GM19238 (cell line): ENCODE data around the gene DSCAML1.

Experiments
- DNase-seq: peaks from one replicate; pipeline ENCODE4 v3.0.0; 2011; ENCODE audit warnings: low spot score; ENCODE audit not compliant: insufficient read length

DSCAML1 gene

GRCh38 chr11:117796872-117797529 lies at the start of gene DSCAML1:
Gene DSCAML1, minus strand, starts transcription at chr11:117797216. Its CDS starts 137 bp downstream, at chr11:117797079.
- peak; percentile 17 for DNase-seq

DNA sequence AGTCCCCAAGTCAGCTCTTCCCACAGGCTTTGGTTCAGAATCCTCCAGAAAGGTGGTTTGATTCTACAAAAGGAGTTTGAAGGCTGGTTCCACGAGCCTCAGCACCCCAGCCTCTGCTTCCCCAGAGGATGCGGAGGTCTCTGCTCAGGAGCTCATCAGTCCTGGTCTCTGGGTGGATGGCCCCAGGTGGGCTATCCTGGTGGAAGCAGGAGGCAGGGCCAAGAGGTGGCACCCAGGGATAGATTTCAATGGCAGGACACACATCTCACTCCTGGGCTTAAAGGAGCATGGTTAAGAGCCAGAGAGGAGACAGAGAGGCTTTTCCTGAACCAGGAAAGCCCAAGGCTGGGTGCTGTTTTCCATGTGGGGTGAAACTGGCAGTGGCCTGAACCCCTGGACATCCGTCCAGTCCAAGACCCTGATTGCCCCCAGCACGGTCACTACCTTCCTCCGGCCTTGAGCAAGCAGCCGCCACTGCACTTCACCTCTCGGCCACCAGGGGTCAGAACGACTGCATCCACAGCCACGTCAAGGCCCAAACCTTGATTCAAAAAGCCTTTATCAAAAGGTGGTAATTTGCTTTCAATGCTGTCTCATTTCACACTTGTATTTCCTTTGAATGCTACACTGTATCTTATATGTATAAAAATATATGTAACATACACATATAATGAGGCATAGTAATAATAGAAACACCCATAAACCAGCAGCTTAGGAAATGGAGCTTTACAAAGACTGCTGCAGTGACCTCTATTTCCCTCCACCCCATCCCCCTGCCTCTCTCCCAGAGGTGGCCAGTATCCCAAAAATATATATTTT lies 46.9 kb upstream of the DSCAML1 start:
- DNase-seq = peak; percentile 62

- DNase-seq = no peak
Observed at GRCh38 chr11:117842131-117842941, 45.3 kb upstream of the DSCAML1 start.

- no peak for DNase-seq
Observed at GRCh38 chr11:117841551-117842031, 44.6 kb upstream of the DSCAML1 start.

- DNase-seq = no peak
Observed at GRCh38 chr11:117840881-117841550, 44.0 kb upstream of the DSCAML1 start.

DNA sequence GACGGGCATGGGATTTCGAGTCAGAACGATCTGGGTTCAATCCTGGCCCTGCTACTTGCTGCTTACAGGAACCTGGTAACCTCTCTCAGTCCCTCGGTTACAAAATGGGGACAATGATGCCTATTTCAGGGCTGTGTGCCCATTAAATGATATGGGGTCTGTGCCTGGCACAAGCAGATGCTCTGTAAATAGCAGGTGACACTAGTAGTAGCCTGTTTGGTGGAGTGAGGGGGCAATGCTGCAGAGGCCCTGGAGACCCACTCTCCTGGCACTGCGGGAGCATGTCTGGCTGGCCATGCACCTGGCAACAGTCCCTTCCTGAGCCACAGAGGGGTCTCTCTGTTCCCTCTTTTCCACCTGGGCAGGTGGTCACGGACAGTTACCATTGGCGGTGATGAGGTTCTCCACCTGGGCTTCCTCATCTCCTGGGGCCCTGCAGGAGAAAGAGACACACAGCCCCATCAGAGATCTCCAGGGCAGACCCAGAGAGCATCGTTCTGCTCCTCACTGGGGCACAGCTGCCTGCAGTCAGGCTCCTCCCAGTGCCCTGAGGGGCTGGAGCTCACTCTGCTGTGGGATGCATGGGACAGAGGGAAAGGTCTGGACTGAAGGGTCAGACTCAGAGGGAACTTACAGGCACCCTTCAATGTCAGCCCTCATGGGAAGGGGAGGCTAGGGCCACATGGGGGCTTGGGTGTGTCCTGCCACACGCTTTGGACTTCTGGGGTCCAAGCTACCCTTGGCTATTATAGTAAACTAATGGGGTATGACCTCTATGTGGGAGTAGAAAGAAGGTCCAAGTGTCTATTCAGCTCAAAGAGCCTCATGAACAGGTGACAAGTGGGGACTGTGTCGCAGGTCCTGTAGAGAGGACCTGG lies 43.2 kb upstream of the DSCAML1 start:
- no peak for DNase-seq

DNA sequence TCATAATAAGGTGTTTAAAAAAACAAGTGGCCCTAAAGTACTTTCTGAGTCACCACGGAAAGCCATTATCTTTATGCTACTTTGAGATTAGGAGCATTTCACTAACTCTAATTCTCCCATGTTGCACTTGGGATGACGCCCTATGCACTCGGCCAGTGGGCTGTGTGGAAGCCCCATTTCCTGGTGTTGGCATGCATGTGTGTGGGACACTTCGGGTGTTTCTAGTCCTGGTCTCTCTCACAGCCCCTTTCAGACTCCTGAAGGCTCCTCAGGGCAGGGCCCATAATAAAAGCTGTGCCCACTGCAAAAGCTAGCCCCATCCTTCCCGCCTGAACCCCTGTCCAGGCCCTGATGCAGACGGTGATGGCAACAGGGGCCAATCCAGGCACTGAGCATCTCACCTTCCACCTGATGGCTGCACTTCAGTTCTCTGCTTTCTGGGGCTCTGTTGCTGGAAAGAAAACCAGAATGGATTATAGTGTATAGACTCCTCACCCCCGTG lies 42.4 kb upstream of the DSCAML1 start:
- DNase-seq = no peak

GRCh38 chr11:117838901-117839300 lies 41.9 kb upstream of the DSCAML1 start:
- no peak for DNase-seq

DNA sequence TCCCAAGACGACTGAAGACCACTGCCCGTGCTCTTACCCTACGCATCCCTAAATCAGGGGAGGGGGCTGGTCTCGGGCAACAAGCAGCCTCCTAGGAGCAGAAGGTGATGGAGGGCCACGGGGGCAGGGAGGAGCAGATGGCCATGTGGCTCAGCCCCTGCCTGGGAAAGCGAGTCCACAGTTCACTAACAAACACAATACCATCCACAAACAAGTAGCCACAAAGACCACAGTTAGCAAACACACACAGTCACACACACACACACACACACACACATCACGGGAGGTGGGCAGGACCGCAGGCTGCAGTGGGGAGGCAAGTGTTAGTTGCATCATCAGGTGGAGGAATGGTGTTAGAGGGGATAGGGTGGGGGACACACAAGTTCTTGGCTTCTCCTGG lies 40.8 kb upstream of the DSCAML1 start:
- no peak for DNase-seq

GRCh38 chr11:117837070-117837776 lies 40.2 kb upstream of the DSCAML1 start:
- no peak for DNase-seq

- no peak for DNase-seq
Observed at GRCh38 chr11:117836077-117836960, 39.3 kb upstream of the DSCAML1 start.

- no peak for DNase-seq
Observed at GRCh38 chr11:117835576-117835975, 38.6 kb upstream of the DSCAML1 start.

DNA sequence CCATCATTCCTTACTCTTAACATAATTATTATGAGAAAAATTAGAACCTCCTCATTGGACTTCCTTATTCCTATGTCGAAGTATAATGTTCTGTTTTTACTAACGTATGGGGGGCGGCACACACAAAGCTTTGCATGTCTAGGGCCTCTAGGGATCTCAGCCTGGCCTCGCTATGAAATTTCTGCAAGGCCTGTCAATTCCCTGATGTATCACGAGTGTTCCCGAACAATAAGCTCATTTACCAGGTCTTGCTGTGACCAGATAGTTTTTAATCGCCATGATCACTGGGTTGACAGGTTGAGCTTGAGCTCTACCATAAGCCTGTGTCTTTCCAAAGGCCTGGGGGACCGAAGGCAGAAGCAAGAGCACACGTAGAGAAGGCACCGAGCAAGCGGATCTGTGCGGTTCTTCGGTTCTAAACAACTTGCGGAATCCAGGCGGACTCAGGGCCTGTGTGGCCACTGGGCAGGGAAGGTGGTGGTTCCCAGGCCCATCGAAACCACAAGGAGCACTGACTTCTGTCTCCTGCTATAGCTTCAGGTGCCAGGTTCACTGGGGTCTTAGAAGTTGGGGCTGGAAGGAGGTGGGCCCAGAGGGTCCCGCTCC lies 37.9 kb upstream of the DSCAML1 start:
- no peak for DNase-seq

DNA sequence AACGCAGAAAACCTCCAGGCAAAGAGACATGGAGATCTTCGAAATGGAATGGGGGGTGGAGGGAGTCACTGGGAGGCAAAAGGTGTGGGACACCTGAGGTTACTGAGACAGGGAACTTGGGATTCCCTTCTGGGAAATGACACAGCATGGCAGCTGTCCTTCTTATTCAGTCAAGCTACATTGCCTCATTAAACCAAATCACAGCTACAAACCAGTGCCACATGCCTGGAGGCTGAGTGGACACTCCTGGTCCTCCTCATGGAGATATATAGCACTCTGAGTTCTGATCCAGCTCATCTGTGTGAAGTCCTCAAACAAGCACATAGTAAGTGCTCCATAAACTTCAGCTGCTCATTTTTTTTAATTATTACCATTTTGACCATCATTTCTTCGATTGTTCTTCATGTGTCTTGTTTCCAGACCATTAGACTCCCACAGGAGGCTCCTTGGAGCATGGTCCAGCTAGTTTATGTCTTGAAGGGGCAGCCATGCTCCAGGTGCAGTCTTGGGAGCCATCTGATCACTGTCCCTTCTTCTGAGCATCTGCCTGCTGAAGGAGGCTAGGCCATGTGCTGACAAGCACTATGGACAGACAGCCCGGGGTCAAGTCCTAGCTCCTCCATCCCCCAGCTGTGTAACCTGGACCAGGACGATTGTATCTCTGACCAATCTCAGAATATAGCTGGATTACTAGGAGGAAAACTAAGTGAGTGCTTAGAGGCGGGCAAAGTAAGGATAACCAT lies 37.2 kb upstream of the DSCAML1 start:
- no peak for DNase-seq

DNA sequence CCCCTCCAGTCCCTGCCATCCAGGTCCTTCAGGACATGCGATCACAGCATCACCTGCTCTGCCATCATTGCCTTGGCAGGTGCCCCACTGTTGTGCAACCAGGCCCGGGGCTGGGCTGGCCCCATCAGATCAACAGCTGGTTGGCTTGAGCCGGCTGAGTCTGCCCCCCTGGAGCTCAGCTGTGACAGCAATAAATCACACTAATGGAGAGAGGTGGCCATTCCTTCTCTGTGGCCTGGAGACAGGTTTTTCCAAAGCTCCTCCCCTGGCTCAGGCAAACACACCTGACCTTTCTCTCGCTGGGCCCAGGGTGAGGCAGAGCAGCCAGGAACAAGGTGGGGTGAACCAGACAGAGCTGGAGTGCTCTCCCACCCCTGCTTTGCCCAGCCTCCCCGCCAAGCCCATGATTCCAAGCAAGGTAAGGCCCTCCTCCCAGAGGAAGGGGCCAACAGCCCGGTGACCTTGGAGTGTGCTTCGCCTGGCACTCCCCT lies 36.4 kb upstream of the DSCAML1 start:
- DNase-seq = no peak

DNA sequence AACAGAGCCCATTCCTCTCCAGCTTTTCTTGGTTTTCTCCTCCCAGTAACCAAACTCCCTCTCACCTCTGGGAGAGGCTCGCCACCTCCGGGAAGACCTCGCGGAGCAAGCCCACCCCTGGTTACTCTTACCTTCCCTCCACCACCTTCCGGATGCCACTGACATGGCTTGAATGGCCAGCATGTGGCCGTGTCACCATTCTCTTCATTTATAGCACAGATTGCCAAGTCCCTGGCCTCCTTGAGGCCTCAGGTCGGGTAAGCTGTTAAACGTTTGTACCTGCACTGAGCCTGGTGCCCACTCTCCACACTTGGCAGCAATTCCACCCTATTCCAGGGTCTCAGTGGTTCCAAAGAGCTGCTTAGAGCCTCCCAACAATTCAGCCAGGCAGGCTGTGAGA lies 35.5 kb upstream of the DSCAML1 start:
- no peak for DNase-seq
